ENCODE measurements around the gene SPIB. TPM values are rescaled to one million over a fixed set of nuclear protein-coding genes. Genes with fewer than 3 reads are reported as not detected.
A peak's percentile ranks its signal among the peaks of the same experiment; 100 is the strongest.

The SPIB gene
- not detected in 2 replicates for polyA plus RNA-seq (2011; rRNA removed)
- polyA minus RNA-seq (2011; rRNA and poly(A)+ RNA removed): not detected in 2 replicates

DNA sequence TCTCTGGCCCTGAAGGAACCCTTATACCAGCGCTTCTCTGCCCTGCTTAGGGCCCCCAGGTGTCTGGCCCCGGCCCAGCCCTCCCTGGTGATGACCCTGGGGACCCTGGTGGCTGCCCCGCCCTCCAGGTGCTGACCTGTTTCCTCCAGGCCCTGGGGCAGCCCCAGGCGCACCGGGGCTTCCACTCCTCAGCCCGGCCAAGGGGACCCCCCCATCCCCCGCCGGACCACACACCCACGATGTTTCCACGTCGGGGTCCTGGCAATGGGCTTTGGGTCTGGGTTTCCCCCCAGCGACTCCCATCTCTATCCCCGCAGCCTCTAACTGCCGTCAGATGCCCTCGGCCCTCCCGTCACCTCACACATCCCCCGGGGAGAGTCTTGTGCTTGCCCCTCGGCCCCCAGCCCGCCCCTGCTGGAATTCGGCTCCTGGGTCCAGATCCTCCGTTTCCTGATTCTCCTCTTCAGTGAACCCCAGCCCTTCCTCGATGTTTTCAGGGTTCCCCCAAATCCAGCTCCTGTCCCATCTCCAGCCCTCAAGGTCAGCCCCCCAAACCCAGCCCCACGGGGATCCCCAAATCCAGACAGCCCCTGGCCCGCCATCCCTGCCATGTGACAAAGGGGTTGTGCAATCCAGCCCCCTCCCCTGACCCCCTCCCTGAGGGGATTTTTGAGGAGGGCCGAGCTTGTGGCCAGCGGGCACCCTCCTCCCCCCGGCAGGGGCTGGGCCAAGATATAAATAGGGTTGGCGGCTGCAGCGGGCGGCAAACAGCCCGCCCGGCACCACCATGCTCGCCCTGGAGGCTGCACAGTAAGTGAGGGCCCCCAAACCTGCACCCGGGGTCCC, at the start of gene SPIB:
Gene SPIB (plus strand): TSS at position 763 of the 846 bp plus-strand sequence. CDS start 25 bp downstream, at position 788.
- Histone ChIP-seq H3K27ac (ENCODE audit: low read depth, low read length) (no peak within 1 kb of the TSS), H3K27me3 (ENCODE audit: control insufficient read depth, insufficient read depth, low read length) (peaks cover 18% of the 10 kb centered on the region), H3K4me3 (ENCODE audit: low read depth, low read length) (no peak within 1 kb of the TSS), H3K9me3 (ENCODE audit: control insufficient read depth, insufficient read depth, low read length) (peaks cover 4% of the 10 kb centered on the region)
- TF ChIP-seq, protein P1, sequence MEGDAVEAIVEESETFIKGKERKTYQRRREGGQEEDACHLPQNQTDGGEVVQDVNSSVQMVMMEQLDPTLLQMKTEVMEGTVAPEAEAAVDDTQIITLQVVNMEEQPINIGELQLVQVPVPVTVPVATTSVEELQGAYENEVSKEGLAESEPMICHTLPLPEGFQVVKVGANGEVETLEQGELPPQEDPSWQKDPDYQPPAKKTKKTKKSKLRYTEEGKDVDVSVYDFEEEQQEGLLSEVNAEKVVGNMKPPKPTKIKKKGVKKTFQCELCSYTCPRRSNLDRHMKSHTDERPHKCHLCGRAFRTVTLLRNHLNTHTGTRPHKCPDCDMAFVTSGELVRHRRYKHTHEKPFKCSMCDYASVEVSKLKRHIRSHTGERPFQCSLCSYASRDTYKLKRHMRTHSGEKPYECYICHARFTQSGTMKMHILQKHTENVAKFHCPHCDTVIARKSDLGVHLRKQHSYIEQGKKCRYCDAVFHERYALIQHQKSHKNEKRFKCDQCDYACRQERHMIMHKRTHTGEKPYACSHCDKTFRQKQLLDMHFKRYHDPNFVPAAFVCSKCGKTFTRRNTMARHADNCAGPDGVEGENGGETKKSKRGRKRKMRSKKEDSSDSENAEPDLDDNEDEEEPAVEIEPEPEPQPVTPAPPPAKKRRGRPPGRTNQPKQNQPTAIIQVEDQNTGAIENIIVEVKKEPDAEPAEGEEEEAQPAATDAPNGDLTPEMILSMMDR (IDR thresholded peaks at IDR 0.05; ENCODE audit: low read depth, low read length): no peak
- ChIA-PET CTCF (no interaction called here), POLR2A (no interaction called here)
- no peak for DNase-seq (ENCODE audit: low read depth, low spot score)

DNA sequence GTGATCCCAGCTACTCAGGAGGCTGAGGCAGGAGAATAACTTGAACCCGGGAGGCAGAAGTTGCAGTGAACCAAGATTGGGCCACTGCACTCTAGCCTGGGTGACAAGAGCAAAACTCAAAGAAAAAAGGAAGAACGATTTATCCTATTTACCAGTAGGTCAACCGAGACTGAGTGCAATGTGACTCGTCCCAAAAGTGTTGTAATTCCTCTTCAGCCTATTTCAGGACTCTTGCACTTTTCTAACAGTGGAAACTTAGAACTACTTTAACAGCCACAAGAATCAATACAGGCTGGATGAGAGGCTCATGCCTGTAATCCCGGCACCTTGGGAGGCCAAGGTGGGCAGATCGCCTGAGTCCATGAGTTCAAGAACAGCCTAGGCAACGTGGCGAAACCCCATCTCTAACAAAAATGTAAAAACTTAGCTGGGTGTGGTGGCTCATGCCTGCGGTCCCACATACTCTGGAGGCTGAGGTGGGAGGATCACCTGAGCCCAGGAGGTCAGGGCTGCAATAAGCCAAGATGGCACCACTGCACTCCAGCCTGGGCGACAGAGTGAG, 46.7 kb upstream of the SPIB start:
- Histone ChIP-seq H3K27me3 (ENCODE audit: control insufficient read depth, insufficient read depth, low read length) (no peaks in the 10 kb centered on the region), H3K4me3 (ENCODE audit: low read depth, low read length) (no peak overlapping the region), H3K9me3 (ENCODE audit: control insufficient read depth, insufficient read depth, low read length) (peaks cover 3% of the 10 kb centered on the region; the same call in 1 of the 2 replicates), H3K27ac (ENCODE audit: low read depth, low read length) (no peak overlapping the region)
- POLR2A ChIA-PET: no interaction called here
- DNase-seq (ENCODE audit: low read depth, low spot score): no peak
- CTCF ChIA-PET: no interaction called here
- TF ChIP-seq, protein P1 (IDR thresholded peaks at IDR 0.05; ENCODE audit: low read depth, low read length): no peak

DNA sequence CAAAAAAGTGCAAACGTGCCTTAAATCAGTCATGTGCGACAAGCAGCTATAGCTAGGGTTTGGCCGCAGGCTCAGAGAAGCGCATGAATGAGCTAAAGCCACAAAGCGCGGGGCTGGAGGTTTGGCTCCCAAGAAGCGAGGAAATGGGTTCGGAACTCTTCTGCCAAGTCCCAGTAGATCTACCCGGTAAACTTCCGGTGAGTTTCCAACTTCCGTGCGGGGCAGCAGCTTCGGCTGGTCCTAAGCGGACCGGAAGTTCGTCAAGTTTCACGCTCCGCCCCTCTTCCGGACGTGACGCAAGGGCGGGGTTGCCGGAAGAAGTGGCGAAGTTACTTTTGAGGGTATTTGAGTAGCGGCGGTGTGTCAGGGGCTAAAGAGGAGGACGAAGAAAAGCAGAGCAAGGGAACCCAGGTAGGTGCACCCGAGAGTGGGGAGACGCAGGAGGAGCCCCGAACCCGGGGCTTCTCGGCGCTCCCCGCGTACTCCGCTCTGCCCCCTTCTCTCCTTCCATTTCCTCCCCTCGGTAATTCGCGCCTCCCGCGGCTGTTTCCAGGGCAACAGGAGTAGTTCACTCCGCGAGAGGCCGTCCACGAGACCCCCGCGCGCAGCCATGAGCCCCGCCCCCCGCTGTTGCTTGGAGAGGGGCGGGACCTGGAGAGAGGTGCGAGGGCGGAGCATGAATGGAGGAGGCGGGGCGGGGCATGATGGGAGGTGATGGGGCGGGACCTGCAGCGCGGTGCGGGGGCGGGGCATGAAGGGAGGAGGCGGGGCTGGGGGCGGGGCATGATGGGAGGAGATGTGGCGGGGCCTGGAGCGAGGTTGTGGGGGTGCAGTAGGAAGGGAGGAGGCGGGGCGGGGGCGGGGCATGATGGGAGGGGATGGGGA, 42.3 kb upstream of the SPIB start, which contains the start of gene NR1H2:
Gene NR1H2 (plus strand): TSS at position 292 of the 885 bp plus-strand sequence. CDS start 1,149 bp downstream, outside the sequence.
- POLR2A ChIA-PET: interaction anchor here (0.6 to 1.3 kb wide), 4 partner anchors 8 to 135 kb away, joined by 3 to 7 read pairs (median 5); partner anchors contain the start of gene JOSD2
- DNase-seq (ENCODE audit: low read depth, low spot score): peak; percentile 96
- peaks cover 3% of the 10 kb centered on the region; the same call in 1 of the 2 replicates for H3K9me3 ChIP-seq (ENCODE audit: control insufficient read depth, insufficient read depth, low read length)
- peak within 1 kb of the TSS; percentile 89 for H3K4me3 ChIP-seq (ENCODE audit: low read depth, low read length)
- CTCF ChIA-PET: interaction anchor here (0.6 to 1.2 kb wide), 4 partner anchors 103 to 641 kb away, joined by 3 to 4 read pairs (median 3); no protein-coding TSS in a partner anchor
- no peaks in the 10 kb centered on the region for H3K27me3 ChIP-seq (ENCODE audit: control insufficient read depth, insufficient read depth, low read length)
- peak within 1 kb of the TSS; percentile 100 for H3K27ac ChIP-seq (ENCODE audit: low read depth, low read length)
- TF ChIP-seq, protein P1 (IDR thresholded peaks at IDR 0.05; ENCODE audit: low read depth, low read length): no peak

DNA sequence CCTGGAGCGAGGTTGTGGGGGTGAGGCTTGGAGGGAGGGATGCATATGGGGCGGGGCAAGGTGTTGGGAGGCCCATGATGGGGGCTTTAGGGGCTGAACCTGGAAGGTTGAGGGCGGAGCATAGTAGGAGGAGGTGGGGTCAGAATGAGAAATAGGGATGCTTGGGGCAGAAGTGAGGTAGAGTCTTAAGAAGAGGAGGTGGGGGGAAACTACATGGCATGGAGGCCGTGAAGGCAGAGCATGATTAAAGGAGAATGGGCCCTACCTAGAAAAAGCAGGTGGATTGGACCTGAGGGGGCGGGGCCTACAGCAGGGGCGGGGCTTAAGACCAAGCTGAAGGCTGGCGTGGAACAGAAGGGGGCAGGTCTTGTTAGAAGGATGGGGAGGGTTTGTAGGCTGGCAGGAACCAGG, 41.7 kb upstream of the SPIB start:
- CTCF ChIA-PET: interaction anchor here (0.6 kb wide), 1 partner anchor 38 kb away, joined by 4 read pairs; no protein-coding TSS in a partner anchor
- Histone ChIP-seq H3K27me3 (ENCODE audit: control insufficient read depth, insufficient read depth, low read length) (no peaks in the 10 kb centered on the region), H3K4me3 (ENCODE audit: low read depth, low read length) (peak overlapping the region; percentile 48), H3K9me3 (ENCODE audit: control insufficient read depth, insufficient read depth, low read length) (peaks cover 3% of the 10 kb centered on the region; the same call in 1 of the 2 replicates), H3K27ac (ENCODE audit: low read depth, low read length) (no peak overlapping the region)
- POLR2A ChIA-PET: no interaction called here
- TF ChIP-seq, protein P1 (IDR thresholded peaks at IDR 0.05; ENCODE audit: low read depth, low read length): no peak
- DNase-seq (ENCODE audit: low read depth, low spot score): no peak

Measured in AG04450 (cell line).